NCI-H2029 treated with DMSO at 0.1 percent for 48 hours (cell line): ENCODE data around the gene ALX3.
A peak's percentile ranks its signal among the peaks of the same experiment; 100 is the strongest.
"Not testable (repeated sequence)": the region's sequence is repeated elsewhere in the genome, so short reads cannot be mapped to it uniquely, and the experiment has no call there.

Source experiments
- DNase-seq: peaks from one replicate; lab custom pipeline; 2025; lab: John Stamatoyannopoulos, UW

Gene ALX3

DNA sequence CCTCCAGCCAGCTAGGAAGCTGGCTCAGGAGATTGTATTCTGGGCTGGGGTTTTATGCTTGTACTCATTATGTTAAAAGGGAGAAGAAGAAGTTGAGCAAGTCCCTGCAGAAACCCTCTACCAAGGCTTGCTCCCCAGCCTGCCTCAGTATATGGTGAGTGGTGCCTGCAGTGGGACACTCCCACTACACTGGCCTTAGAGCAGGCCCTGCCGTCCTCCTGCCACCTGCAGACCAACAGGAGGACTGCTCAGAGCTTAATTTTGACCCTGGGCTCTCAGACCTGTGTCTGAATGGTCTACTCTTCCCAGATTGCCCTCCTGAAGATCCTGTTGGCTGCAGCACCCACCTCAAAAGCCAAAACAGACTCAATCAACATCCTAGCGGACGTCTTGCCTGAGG is 23.0 kb downstream of the ALX3 start:
- no peak for DNase-seq

DNA sequence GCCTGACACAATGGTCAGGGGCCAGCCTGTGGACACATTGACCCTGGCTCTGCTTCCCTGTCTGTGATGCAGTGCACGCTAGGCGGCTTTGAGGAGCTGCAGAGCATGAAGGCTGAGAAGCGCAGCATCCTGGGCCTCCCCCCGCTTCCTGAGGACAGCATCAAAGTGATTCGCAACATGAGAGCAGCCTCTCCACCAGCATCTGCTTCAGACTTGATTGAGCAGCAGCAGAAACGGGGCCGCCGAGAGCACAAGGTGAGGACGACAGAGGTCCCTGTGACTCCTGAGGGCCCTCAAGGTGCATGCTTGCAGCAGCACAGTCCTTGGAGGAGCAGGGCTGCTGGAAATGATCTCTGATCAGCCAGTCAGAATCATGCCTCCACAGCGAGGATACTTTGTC is 27.5 kb downstream of the ALX3 start:
- no peak for DNase-seq

DNA sequence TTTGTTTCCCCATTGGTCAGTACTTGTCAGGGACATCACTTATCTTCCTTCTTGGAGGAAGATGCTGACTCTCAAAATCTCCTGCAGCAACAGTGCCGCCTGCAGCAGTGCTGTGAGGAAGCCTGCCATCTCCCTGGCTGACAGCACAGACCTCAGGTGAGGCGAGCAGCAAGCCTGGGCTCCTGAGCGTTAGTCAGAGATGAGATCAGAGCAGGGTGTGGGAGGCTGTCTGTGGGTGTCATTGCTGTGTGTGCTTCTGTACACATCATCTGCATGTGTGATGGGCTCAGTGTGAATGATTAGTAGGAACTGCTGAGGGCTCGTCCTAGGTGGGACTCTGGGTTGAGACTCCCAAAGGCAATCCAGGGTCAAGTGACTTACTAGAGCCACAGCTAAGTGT is 29.9 kb downstream of the ALX3 start:
- DNase-seq = no peak

- no peak for DNase-seq
Measured at GRCh38 chr1:110039641-110040040, 30.8 kb downstream of the ALX3 start.

- DNase-seq = no peak
Measured at GRCh38 chr1:110038271-110038670, 32.2 kb downstream of the ALX3 start.

GRCh38 chr1:110035236-110035752 is 35.2 kb downstream of the ALX3 start:
- DNase-seq = no peak

GRCh38 chr1:110034451-110035235 is 35.8 kb downstream of the ALX3 start, which contains the start of gene STRIP1:
STRIP1 (plus strand) TSS chr1:110034624; CDS start chr1:110034638, 14 bp downstream.
- peak; percentile 91 for DNase-seq

- DNase-seq = no peak
Measured at GRCh38 chr1:110034040-110034450, 36.4 kb downstream of the ALX3 start.

DNA sequence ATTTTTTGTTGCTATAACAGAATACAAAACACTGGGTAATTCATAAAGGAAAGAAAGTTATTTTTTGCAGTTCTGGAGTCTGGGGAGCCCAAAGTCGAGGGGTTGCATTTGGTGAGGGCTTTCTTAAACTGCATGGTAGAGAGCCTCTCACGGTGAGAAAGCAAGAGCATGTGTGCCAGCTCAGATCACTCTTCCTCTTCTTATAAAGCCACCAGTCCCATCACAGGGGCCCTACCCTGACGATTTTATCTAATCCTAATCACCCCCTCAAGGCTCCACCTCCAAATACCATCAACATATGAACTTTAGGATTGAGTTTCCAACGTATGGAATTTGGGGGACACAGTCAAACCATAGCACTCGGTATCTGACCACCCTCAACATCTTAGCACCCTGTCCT is 37.1 kb downstream of the ALX3 start:
- DNase-seq = no peak

DNA sequence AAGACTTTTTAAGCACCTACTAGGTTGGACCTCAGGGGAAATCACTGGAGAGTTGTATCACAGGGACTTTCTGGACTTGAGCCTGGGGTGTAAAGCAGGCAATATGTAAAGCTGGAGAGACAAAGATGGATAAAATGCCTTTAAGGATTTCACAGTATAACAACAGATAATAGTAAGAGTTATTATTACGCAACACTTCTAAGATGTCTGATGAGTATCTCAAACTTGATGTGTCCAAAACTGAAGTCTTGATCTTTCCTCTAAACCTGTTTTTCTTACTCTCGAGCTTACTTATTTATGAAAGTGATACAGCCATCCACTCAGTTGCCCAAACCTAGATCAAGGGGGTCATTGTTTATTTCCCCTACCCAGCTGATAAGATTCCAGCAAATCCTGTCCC is 38.1 kb downstream of the ALX3 start:
- DNase-seq = no peak

- DNase-seq = not testable (repeated sequence)
Measured at GRCh38 chr1:110030687-110031086, 39.8 kb downstream of the ALX3 start.

- no peak for DNase-seq
Measured at GRCh38 chr1:110024613-110025012, 45.9 kb downstream of the ALX3 start.

DNA sequence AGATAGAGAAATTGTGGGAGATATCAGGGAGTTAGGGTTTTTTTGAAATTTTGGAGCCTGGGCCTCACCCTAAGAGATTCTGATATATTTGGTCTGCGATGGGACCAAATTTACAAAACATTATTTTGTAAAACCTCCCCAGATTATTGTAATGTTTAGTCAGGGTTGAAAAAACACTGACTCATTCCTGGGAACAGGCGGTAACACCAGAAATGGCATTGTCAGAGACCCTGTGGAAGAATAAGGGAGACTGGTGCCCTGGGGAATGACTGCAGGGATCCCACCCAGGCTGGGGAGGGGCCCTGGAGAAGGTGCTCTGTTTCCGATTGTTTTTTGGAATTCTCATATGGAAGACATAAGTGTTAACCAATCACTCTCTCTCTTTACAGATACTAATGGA is 49.2 kb downstream of the ALX3 start:
- DNase-seq = no peak

DNA sequence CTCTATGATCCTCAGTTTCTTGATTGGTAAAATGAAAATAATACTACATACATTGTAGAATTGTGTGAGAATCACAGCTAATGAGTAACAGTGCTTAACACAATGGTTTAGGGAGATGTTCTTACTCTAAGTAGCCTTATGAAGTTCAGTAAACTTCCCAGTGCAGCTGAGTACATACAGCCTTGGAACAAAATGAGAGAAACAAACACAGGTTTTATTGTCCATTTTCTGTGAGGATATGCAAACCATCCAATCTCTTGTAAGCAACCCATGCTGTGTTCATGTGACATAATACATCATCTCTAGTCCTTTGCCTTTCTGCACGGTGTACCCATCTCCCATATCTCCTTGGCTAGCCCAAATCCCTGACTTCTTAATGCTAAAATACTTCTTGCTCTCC is 50.7 kb downstream of the ALX3 start:
- DNase-seq = no peak

DNA sequence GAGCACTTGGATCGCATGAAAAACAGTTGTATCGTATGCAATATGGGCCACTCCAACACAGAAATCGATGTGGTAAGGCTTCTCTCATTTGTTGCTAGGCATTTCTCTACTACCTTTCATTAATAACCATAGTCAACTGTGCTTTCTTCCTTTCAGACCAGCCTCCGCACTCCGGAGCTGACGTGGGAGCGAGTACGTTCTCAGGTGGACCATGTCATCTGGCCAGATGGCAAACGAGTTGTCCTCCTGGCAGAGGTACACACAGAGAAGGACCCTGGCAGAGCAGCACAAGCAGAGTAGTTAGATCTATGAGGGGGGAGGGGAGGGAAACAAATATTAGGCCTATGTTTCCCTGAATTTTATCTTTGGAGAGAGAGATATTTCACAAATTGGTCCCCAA is 52.1 kb downstream of the ALX3 start:
- no peak for DNase-seq

DNA sequence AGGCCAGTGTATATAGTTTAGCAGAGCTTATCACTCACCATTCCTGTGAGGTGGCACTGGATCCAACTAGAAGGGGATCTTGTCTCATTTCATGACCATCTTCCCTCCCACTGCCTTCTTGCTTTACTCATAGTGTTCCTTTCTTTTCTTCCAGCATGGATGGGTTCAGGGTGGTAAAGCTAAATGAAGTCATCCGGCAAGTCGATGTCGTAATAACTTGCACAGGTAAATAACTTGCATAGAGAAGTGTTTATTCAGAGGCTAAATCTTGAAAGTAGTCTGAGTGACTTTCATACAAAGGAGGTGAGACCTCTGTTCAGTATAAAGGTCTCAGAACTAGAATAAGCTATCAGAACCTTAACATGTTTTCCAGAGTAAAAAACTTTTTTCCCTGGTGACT is 52.7 kb downstream of the ALX3 start:
- no peak for DNase-seq

- no peak for DNase-seq
Measured at GRCh38 chr1:110012100-110012780, 58.2 kb downstream of the ALX3 start.

- no peak for DNase-seq
Measured at GRCh38 chr1:110011527-110012041, 58.9 kb downstream of the ALX3 start.
